Measurements from ENCODE around the gene FAF1.
"Not testable (repeated sequence)": the region's sequence is repeated elsewhere in the genome, so short reads cannot be mapped to it uniquely, and the experiment has no call there.

FAF1 gene

GRCh38 chr1:50959303-50959912 is 659 bp downstream of the FAF1 start:
- no peak for DNase-seq (ENCODE audit: low read depth in 2 of 2)

DNA sequence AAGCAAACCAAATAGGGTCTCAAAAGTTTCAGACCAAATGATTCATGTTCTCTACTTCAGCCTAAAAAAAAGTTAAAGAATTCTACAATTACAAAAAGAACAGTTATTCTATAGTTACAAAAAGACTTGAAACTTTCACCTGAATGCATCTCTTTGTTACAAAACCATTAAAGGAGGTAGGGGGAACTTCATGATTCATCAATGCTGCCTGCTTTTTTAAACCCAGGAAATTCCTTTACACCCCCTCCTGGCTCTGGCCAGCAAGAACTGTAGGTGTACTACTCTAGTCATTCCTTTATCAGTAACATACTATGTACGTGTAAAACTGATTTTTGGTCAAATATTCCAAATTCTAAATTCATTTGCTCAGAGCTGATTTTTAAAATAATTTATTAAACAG is 5.0 kb downstream of the FAF1 start:
- DNase-seq (ENCODE audit: low read depth in 2 of 2), result no peak

GRCh38 chr1:50952566-50952965 is 7.5 kb downstream of the FAF1 start:
- not testable (repeated sequence) for DNase-seq (ENCODE audit: low read depth in 2 of 2)

- no peak for DNase-seq (ENCODE audit: low read depth in 2 of 2)
These were observed 9.7 kb downstream of the FAF1 start for GRCh38 chr1:50950396-50950795.

- DNase-seq (ENCODE audit: low read depth in 2 of 2), result no peak
These were observed 10.6 kb downstream of the FAF1 start for GRCh38 chr1:50949286-50949982.

- DNase-seq (ENCODE audit: low read depth in 2 of 2), result no peak
These were observed 17.7 kb downstream of the FAF1 start for GRCh38 chr1:50942334-50942733.

DNA sequence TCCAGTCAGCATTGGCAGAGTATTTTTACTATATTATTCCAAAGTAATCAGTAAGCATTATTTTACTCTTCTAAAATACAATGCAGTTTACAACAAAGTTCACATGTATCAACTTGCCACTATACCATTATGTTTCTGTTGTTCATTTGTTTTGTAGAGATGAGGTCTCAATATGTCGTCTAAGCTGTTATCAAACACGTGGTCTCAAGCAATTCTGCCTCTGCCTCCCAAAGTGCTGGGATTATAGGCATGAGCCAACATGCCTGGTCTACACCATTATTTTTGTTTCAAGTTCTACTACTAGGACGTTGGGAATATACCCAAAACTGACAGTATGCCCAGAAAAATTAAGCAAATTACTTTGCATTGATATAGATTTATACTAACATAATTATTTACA is 19.8 kb downstream of the FAF1 start:
- no peak for DNase-seq (ENCODE audit: low read depth in 2 of 2)

DNA sequence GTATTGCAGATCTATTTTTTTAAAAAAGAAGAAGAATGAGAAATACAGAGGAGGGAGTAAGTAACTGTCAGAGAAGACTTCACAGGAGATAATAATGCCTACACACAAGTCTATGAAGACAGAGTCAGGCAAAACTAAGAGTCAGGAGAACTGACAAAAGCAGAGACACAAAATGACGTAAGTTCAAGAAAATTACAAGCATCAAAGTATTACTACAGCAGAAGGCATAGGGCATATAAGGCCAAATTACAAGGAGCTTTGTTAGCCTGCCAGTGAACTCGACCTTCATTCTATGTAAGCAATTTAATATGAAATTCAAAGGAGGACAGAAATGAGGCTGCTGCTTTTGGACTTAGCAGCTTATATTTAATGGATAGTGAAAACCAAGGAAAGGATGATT is 23.7 kb downstream of the FAF1 start:
- no peak for DNase-seq (ENCODE audit: low read depth in 2 of 2)

DNA sequence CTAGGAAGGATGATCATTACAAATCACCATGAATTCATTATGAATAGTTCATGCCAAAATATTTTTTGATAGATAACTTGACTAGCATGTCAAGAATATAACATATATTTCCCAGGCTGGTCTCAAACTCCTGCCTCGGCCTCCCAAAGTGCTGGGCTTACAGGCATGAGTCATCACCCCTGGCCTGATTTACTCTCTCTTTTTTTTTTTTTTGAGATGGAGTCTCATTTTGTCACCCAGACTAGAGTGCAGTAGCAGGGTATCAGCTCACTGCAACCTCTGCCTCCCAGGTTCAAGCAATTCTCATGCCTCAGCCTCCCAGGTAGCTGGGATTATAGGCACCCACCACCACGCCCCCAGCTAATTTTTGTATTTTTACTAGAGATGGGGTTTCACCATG is 24.8 kb downstream of the FAF1 start:
- DNase-seq (ENCODE audit: low read depth in 2 of 2), result not testable (repeated sequence)

DNA sequence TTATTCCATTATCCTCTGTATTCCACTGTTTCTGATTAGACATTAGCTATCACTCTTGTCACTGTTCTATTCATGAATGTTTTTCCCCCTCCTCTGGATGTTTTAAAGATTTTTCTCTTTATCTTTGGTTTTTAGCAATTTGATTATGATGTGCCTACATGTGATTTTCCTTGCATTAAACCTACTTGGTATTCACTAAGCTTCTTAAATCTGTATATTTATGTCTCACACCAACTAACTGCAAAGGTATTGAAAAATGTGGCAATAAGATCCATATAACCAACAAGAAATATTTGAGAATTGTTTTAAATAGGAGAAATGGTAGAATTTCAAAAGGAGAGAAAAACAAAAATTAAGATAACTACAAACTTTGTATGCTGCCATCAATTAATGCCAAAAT is 25.2 kb downstream of the FAF1 start:
- DNase-seq (ENCODE audit: low read depth in 2 of 2), result no peak

DNA sequence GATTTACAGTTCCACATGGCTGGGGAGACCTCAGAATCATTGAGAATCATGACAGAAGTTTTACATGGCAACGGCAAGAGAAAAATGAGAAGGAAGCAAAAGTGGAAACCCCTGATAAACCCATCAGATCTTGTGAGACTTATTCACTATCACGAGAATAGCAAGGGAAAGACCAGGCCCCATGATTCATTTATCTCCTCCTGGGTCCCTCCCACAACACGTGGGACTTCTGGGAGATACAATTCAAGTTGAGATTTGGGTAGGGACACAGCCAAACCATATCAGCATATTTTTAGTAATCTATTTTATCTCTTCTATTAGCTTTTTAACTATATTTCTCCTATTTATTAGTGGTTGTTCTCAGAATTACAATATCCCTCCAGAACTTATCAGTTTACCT is 26.3 kb downstream of the FAF1 start:
- DNase-seq (ENCODE audit: low read depth in 2 of 2), result not testable (repeated sequence)

DNA sequence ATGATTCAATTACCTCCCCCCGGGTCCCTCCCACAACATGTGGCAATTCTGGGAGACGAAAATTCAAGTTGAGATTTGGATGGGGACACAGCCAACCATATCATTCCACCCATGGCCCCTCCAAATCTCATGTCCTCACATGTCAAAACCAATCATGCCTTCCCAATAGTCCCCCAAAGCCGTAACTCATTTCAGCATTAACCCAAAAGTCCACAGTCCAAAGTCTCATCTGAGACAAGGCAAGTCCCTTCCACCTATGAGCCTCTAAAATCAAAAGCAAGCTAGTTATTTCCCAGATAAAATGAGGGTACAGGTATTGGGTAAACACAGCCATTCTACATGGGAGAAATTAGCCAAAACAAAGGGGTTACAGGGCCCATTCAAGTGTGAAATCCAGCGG is 28.0 kb downstream of the FAF1 start:
- not testable (repeated sequence) for DNase-seq (ENCODE audit: low read depth in 2 of 2)

GRCh38 chr1:50930965-50931737 is 28.9 kb downstream of the FAF1 start:
- no peak for DNase-seq (ENCODE audit: low read depth in 2 of 2)

GRCh38 chr1:50930193-50930592 is 29.9 kb downstream of the FAF1 start:
- DNase-seq (ENCODE audit: low read depth in 2 of 2), result no peak

DNA sequence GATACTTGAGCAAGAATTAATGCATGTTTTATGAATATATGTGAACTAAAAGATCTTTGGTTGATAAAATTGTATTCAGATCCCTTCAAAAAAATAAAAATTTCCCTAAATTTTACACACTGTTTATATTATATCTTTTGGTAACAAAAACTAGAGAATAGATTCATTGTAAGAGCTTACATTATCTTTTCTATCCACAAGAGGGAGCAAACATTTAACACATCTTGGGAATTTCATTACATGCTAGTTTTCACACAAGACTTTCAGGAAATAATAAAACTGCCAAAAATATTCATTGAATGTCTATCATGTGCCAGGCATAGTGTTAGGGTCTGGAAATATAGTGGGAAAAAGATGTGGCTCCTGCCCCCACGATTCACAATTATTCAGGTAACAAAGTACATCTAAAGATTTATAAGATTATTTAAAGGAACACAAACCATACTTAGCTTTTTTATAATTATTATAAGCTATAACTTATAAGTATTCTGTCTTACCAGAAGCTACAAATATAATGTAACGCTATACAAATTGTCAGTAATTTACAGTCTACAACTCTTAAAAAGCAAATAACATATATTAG is 30.6 kb downstream of the FAF1 start:
- peak; percentile 17 to 26 for DNase-seq (ENCODE audit: low read depth in 2 of 2)

- DNase-seq (ENCODE audit: low read depth in 2 of 2), result no peak
These were observed 36.5 kb downstream of the FAF1 start for GRCh38 chr1:50923564-50923963.

DNA sequence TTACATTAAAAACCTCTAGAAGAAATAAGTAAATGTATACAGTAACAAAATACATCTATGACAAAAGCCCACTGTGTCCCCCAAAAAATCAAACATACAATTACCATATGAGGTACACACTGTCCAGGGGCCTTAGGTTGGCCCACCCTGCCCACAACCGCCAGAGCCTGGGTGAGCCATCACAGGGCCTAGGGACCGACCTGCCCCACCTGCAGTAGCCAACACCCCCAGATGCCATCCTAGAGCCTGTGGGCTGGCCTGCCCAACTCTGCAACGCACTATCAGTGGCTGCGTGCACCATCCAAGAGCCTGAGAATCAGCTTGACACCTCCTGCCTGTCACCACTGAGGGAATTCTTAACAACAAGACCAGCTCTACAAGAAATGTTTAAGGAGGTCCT is 39.0 kb downstream of the FAF1 start:
- DNase-seq (ENCODE audit: low read depth in 2 of 2), result no peak

DNA sequence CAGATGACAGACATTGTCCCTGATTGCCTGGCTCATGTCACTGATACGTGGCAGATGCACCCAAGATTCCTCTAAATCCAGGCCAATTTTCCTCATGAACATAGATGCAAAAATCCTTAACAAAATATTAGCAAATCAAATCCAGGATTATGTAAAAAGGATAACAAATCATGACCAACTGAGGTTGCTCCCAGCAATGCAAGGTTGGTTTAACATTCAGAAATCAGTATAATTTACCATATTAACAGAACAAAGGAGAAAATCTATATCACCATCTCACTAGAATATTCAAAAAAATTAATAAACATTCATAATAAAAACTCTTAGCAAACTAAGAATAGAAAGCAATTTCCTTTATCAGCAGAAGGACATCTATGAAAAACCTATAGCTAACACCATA is 39.7 kb downstream of the FAF1 start:
- no peak for DNase-seq (ENCODE audit: low read depth in 2 of 2)

DNA sequence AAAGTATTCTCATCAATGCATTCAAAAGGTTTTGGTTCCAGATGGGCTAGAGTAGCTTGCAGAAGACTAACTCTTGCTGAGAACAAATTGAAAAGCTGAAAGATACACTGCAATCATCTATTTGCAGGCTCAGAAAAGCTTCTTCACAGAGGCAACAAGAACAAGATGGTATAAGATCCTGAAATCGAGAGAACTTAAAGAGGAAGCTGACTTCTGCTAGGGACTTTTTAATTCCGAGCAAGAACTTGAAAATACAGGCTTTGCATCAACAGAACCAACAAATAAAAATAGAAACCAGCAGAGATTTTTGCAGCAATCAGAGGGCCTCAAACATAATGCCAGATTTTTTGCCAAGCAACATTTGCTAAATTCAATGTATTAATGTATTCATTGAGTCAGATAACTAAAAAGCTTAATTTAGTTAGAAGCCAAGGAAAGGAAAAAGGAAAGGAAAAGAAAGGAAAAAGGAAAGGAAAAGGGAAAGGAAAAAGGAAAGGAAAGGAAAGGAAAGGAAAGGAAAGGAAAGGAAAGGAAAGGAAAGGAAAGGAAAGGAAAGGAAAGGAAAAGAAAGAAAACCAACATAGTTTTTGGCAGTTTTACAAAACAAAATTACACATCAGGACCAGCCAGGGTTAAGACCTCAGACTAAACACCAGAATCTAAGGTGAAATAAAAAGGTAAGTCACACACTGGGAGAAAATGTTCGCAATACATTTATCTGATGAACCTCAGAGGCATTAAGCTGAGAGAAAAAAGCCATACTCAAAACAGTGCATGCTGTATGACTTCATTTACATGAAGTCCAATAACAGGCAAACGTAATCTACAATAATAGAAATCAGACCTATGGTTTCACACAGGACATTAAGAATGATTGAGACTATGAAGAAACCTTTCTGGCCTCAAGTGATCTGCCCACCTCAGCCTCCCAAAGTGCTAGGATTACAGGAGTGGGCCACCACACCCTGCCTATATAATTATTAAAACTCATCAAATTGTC is 42.6 kb downstream of the FAF1 start:
- no peak for DNase-seq (ENCODE audit: low read depth in 2 of 2)

GRCh38 chr1:50915621-50916020 is 44.4 kb downstream of the FAF1 start:
- no peak for DNase-seq (ENCODE audit: low read depth in 2 of 2)

GRCh38 chr1:50913954-50914353 is 46.1 kb downstream of the FAF1 start:
- DNase-seq (ENCODE audit: low read depth in 2 of 2), result no peak

Data from fibroblast of skin of left quadriceps (primary cell).